HAP-1 (cell line): ENCODE measurements around the gene TNS3.

Experiments
- DNase-seq, 2 experiments: peaks; one replicate each; pipeline ENCODE4 v3.0.0-alpha.2; 2016 to 2020; ENCODE audit warnings: low spot score in 2 of 2
- H3K27me3 ChIP-seq: fragments of 250-450 bp; sonication (Bioruptor Pico); 2 replicates; pipeline ENCODE4 v1.5.1; 2020; ENCODE audit warnings: low read depth, mild to moderate bottlenecking, moderate library complexity
- H3K36me3 ChIP-seq: fragments of 250-450 bp; sonication (Bioruptor Pico); replicated peaks from 2 replicates; pipeline ENCODE4 v1.5.1; 2020; ENCODE audit warnings: mild to moderate bottlenecking
- H3K4me1 ChIP-seq: fragments of 250-450 bp; sonication (Bioruptor Pico); 2 replicates; pipeline ENCODE4 v1.5.1; 2020; ENCODE audit warnings: mild to moderate bottlenecking
- H3K4me3 ChIP-seq: fragments of 250-450 bp; sonication (Bioruptor Pico); 2 replicates; pipeline ENCODE4 v1.5.1; 2020; ENCODE audit warnings: mild to moderate bottlenecking, moderate library complexity
- H3K9me3 ChIP-seq: fragments of 250-450 bp; sonication (Bioruptor Pico); 2 replicates; pipeline ENCODE4 v1.5.1; 2020; ENCODE audit warnings: mild to moderate bottlenecking, moderate library complexity
- in situ Hi-C: fragments of 300-500 bp; cut with MboI; formaldehyde crosslinking; loops from 3 replicates; pipeline ENCODE4 v1.14.3; 2020; ENCODE audit warnings: low sequenced_read_pairs, inconsistent platforms, mixed read lengths

TNS3 gene

GRCh38 chr7:47377741-47378140 is 204.2 kb downstream of the TNS3 start:
- Histone ChIP-seq H3K4me1 (peaks cover 8% of the 10 kb centered on the region), H3K36me3 (no peaks in the 10 kb centered on the region; the same call in 1 of the 2 replicates)

GRCh38 chr7:47376991-47377616 is 204.8 kb downstream of the TNS3 start:
- Histone ChIP-seq H3K27me3 (no peaks in the 10 kb centered on the region), H3K4me1 (peaks cover 10% of the 10 kb centered on the region), H3K9me3 (no peaks in the 10 kb centered on the region), H3K4me3 (no peak overlapping the region), H3K36me3 (no peaks in the 10 kb centered on the region; the same call in 1 of the 2 replicates)
- no peak for DNase-seq
- in situ Hi-C loops = no loop called here

More at GRCh38 chr7:47377741-47378140, 204.2 kb downstream of the TNS3 start:
- in situ Hi-C loops = no loop called here
- H3K4me3 ChIP-seq = no peak overlapping the region
- DNase-seq = no peak
- H3K27me3 ChIP-seq = no peaks in the 10 kb centered on the region
- no peaks in the 10 kb centered on the region for H3K9me3 ChIP-seq

- H3K4me1 ChIP-seq = peaks cover 13% of the 10 kb centered on the region
- DNase-seq = no peak
- no peaks in the 10 kb centered on the region for H3K9me3 ChIP-seq
- no peaks in the 10 kb centered on the region; the same call in 1 of the 2 replicates for H3K36me3 ChIP-seq
- H3K27me3 ChIP-seq = no peaks in the 10 kb centered on the region
- no peak overlapping the region for H3K4me3 ChIP-seq
- in situ Hi-C loops = no loop called here
These were observed 206.6 kb downstream of the TNS3 start for GRCh38 chr7:47375121-47375938.

GRCh38 chr7:47374538-47374937 is 207.4 kb downstream of the TNS3 start:
- Histone ChIP-seq H3K9me3 (no peaks in the 10 kb centered on the region), H3K4me1 (peaks cover 7% of the 10 kb centered on the region), H3K36me3 (peaks cover 2% of the 10 kb centered on the region), H3K27me3 (no peaks in the 10 kb centered on the region), H3K4me3 (no peak overlapping the region)
- in situ Hi-C loops = no loop called here
- no peak for DNase-seq

GRCh38 chr7:47373871-47374451 is 207.9 kb downstream of the TNS3 start:
- Histone ChIP-seq H3K9me3 (no peaks in the 10 kb centered on the region), H3K4me3 (no peak overlapping the region), H3K27me3 (no peaks in the 10 kb centered on the region), H3K4me1 (peaks cover 7% of the 10 kb centered on the region), H3K36me3 (peaks cover 7% of the 10 kb centered on the region)
- in situ Hi-C loops = no loop called here
- DNase-seq = no peak

- no peak overlapping the region for H3K4me3 ChIP-seq
- no peaks in the 10 kb centered on the region for H3K9me3 ChIP-seq
- in situ Hi-C loops = no loop called here
- no peaks in the 10 kb centered on the region for H3K27me3 ChIP-seq
- peaks cover 7% of the 10 kb centered on the region for H3K4me1 ChIP-seq
- peaks cover 20% of the 10 kb centered on the region for H3K36me3 ChIP-seq
- DNase-seq = peak; percentile 25 to 82
These were observed 210.1 kb downstream of the TNS3 start for GRCh38 chr7:47371733-47372368.

GRCh38 chr7:47371317-47371716 is 210.6 kb downstream of the TNS3 start:
- DNase-seq = no peak
- H3K27me3 ChIP-seq = no peaks in the 10 kb centered on the region
- H3K9me3 ChIP-seq = no peaks in the 10 kb centered on the region
- no peak overlapping the region for H3K4me3 ChIP-seq
- H3K36me3 ChIP-seq = peaks cover 23% of the 10 kb centered on the region
- H3K4me1 ChIP-seq = peaks cover 7% of the 10 kb centered on the region
- in situ Hi-C loops = no loop called here

GRCh38 chr7:47370461-47371042 is 211.4 kb downstream of the TNS3 start:
- in situ Hi-C loops = no loop called here
- DNase-seq = no peak
- H3K4me3 ChIP-seq = no peak overlapping the region
- H3K9me3 ChIP-seq = no peaks in the 10 kb centered on the region
- H3K4me1 ChIP-seq = peaks cover 7% of the 10 kb centered on the region
- H3K27me3 ChIP-seq = no peaks in the 10 kb centered on the region
- H3K36me3 ChIP-seq = peaks cover 24% of the 10 kb centered on the region

- in situ Hi-C loops = no loop called here
- Histone ChIP-seq H3K27me3 (no peaks in the 10 kb centered on the region), H3K9me3 (no peaks in the 10 kb centered on the region), H3K4me1 (peaks cover 7% of the 10 kb centered on the region), H3K36me3 (peaks cover 24% of the 10 kb centered on the region), H3K4me3 (no peak overlapping the region)
- no peak for DNase-seq
These were observed 212.2 kb downstream of the TNS3 start for GRCh38 chr7:47369736-47370135.

- peaks cover 24% of the 10 kb centered on the region for H3K36me3 ChIP-seq
- peaks cover 7% of the 10 kb centered on the region for H3K4me1 ChIP-seq
- H3K27me3 ChIP-seq = no peaks in the 10 kb centered on the region
- no peak for DNase-seq
- H3K9me3 ChIP-seq = no peaks in the 10 kb centered on the region
- H3K4me3 ChIP-seq = no peak overlapping the region
- in situ Hi-C loops = no loop called here
These were observed 213.6 kb downstream of the TNS3 start for GRCh38 chr7:47368190-47368812.

- H3K36me3 ChIP-seq = peaks cover 24% of the 10 kb centered on the region
- in situ Hi-C loops = no loop called here
- DNase-seq = no peak
These were observed 214.5 kb downstream of the TNS3 start for GRCh38 chr7:47367369-47367768.

GRCh38 chr7:47366960-47367359 is 215.0 kb downstream of the TNS3 start:
- Histone ChIP-seq H3K4me3 (no peak overlapping the region), H3K36me3 (peaks cover 24% of the 10 kb centered on the region), H3K9me3 (no peaks in the 10 kb centered on the region), H3K27me3 (no peaks in the 10 kb centered on the region), H3K4me1 (peaks cover 3% of the 10 kb centered on the region)
- no peak for DNase-seq
- in situ Hi-C loops = no loop called here

More at GRCh38 chr7:47367369-47367768, 214.5 kb downstream of the TNS3 start:
- no peaks in the 10 kb centered on the region for H3K9me3 ChIP-seq
- H3K4me3 ChIP-seq = no peak overlapping the region
- H3K4me1 ChIP-seq = peaks cover 7% of the 10 kb centered on the region
- H3K27me3 ChIP-seq = no peaks in the 10 kb centered on the region

GRCh38 chr7:47366211-47366610 is 215.7 kb downstream of the TNS3 start:
- Histone ChIP-seq H3K4me3 (no peak overlapping the region), H3K36me3 (peaks cover 24% of the 10 kb centered on the region), H3K4me1 (no peaks in the 10 kb centered on the region), H3K9me3 (no peaks in the 10 kb centered on the region), H3K27me3 (no peaks in the 10 kb centered on the region)
- in situ Hi-C loops = no loop called here
- no peak for DNase-seq
